ENCODE data around the gene BRAP.
A peak's percentile ranks its signal among the peaks of the same experiment; 100 is the strongest.
"Not testable (repeated sequence)": the region's sequence is repeated elsewhere in the genome, so short reads cannot be mapped to it uniquely, and the experiment has no call there.

Gene BRAP

GRCh38 chr12:111605911-111606766 is 79.6 kb downstream of the BRAP start:
- no peak for DNase-seq

- DNase-seq, result not testable (repeated sequence)
Measured at GRCh38 chr12:111602857-111603256, 82.9 kb downstream of the BRAP start.

GRCh38 chr12:111602348-111602747 is 83.4 kb downstream of the BRAP start:
- DNase-seq, result no peak

- not testable (repeated sequence) for DNase-seq
Measured at GRCh38 chr12:111600986-111601385, 84.8 kb downstream of the BRAP start.

- no peak for DNase-seq
Measured at GRCh38 chr12:111600205-111600642, 85.5 kb downstream of the BRAP start.

- peak; percentile 95 for DNase-seq
Measured at GRCh38 chr12:111599453-111600204, 86.1 kb downstream of the BRAP start.

GRCh38 chr12:111598637-111599452 is 86.9 kb downstream of the BRAP start, which contains the start of gene ATXN2:
Gene ATXN2, minus strand, starts transcription at chr12:111599315. Its CDS starts 281 bp downstream, at chr12:111599034.
- DNase-seq, result peak; percentile 60

- DNase-seq, result peak; percentile 72
Measured at GRCh38 chr12:111597831-111598636, 87.7 kb downstream of the BRAP start.

- peak; percentile 57 for DNase-seq
Measured at GRCh38 chr12:111596985-111597830, 88.5 kb downstream of the BRAP start.

GRCh38 chr12:111595341-111595835 is 90.4 kb downstream of the BRAP start:
- not testable (repeated sequence) for DNase-seq
